MV-4-11 (cell line): ENCODE measurements around the gene CALR.

Experiments
- DNase-seq: peaks from one replicate; lab custom pipeline; 2025; lab: John Stamatoyannopoulos, UW

Gene CALR

DNA sequence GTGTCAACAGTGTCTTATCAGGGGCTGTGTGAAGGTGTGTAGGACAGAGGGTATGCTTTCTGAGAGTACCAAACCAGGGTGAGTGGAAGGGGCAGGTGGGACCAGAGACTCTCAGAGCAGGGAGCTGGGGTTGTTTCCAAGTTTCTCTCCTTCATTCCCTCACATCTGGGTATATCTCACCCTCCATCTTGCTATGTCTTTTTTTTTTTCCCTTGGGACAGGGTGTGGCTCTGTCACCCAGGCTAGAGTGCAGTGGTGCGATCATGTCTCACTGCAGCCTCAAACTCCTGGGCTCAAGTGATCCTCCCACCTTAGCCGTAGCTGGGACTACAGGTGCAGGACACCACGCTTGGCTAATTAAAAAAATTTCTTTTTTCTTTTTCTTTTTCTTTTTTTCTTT is 41.6 kb downstream of the CALR start:
- DNase-seq: no peak

DNA sequence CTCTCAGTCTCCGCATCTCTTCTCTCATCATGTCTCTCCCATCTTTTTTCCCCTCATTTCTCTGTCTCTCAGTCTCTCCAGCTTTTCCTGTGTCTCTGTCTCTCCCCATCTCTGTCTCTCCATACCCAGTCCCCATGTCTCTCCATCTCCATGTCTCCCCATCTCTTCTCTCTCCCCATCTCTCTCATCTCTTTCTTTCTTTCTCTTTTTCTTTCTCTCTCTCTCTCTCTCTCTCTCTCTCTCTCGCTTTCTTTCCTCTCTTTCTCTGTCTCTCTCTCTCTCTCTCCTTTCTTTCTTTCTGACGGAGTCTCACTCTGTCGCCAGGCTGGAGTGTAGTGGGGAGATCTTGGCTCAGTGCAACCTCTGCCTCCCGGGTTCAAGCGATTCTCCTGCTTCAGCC is 44.2 kb downstream of the CALR start:
- no peak for DNase-seq

DNA sequence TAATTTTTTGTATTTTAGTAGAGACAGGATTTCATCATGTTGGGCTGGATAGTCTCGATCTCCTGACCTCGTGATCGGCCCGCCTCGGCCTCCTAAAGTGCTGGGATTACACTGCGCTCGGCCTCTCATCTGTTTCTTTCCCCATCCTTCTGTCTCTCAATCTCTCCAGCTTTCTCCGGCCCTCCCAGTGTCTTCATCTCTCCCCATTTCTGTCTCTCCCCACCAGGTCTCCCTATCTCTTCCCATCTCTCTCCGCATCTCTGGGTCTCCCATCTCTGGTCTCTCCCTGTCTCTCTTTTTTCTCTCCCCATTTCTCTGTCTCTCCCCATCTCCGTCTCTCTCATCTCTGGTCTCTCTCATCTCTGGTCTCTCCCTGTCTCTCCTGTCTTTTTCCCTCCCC is 44.7 kb downstream of the CALR start:
- no peak for DNase-seq

DNA sequence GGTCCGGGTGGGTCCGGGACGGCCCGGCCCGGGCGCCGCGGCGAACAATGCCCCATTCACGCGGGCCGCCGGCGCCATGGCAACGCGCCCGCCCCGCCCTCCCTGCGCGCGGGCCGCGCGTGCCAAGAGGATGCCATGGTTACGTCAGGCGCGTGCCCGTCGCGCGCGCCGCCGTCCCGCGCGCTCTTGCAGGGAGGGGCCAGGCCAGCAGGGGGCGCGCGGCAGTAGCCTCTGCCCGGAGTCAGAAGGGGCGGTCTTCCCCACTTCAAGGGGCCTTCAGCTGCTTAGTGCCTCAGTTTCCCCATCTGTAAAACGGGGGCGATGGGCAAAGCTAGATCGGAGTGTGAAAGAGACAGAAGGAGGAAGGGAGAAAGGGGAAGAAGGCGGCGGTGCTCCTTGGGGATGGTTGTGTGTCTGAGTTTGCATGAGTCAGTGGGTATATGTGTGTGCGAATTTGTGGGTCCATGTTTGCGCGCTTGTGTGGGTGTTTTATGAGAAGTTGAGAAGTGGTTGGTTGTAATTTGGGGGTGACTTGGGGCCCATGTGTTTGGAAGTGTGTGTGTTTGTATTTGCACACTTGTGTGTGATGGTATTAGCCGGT is 45.2 kb downstream of the CALR start:
- DNase-seq: peak; percentile 65

DNA sequence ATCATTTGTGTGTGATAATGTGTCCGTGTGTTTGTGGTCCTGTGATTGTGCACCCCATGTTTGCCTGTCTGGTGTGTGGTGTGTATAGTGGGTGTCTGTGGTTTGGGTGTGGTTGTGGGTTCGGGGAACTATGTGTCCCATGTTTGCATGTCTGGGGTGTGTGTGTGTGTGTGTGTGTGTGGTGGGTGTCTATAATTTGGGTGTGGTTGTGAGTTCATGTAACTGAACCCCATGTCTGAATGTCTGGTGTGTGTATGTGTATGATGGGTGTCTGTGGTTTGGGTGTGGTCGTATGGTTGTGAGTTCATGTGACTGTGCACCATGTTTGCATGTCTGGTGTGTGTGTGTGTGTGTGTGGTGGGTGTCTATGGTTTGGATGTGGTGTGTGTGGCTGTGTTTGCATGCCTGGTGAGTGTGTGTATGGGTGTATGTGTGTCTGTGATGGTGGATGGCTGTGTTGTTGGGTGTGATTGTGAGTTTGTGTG is 45.8 kb downstream of the CALR start:
- no peak for DNase-seq

DNA sequence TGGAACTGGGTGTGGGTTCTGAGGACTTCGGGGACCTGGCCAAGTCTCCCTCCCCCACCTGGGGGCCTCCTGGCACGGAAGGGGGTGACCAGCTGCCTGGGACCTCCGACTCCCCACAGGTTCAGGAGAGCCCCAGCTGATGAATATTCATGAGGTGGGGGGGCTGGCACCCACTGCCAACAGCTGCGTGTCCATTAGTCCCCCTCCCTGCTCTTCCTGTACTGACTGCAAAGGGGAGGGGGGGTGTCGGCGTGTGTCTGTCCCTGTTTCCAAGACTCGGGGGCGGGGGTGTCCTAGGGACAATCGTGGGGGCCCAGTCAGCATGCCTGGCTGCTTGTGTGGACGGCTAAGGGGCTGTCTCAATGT is 46.3 kb downstream of the CALR start:
- no peak for DNase-seq

DNA sequence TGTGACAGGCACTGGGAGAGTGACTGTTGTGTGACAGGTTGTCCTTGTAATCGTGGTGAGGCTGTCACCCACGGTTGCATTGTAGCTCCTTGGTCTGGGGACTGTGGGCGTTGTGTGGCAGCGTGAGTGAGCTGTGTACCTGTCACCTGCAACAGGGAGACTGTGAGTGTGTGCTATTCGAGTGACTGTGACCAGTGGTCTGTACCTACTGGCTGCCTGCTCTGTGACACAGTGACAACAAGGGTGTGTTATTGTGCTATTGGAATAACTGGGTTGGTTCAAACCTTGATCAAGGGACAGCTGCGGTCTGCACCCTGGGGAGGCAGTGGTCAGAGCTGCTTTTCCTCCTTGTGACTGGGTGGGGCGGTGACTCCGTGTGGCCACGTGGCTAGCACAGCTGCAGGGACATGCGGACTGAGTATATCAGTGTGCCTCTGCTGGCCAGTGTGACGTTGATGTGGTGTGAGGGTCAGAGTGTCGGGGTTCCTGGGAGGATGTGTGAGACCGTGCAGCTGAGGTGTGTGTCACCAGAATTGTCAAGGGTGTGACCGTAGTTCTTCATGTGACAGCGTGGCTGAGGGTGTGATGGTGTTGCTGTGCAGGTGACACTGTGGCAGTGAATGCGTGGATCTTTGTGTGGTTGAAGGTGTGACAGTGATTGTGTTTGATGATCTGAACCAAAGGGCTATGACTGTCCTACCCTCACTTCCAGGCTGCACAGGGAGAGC is 46.8 kb downstream of the CALR start:
- peak; percentile 80 for DNase-seq

DNA sequence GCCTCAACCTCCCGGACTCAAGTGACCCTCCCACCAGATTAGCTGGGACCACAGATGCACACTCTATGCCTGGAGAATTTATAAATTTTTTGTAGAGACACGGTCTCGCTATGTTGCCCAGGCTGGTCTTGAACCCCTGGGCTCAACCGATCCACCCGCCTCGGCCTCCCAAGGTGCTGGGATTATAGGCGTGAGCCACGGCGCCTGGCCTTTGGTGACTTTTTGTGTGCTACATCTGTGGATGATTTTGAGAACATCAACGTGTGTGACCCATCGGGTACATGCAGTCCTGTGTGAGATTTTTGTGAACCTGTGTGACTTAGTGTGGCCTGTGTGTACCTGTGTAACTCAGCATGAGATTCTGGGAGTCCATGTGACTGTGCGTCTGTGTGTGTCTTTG is 48.3 kb downstream of the CALR start:
- no peak for DNase-seq

DNA sequence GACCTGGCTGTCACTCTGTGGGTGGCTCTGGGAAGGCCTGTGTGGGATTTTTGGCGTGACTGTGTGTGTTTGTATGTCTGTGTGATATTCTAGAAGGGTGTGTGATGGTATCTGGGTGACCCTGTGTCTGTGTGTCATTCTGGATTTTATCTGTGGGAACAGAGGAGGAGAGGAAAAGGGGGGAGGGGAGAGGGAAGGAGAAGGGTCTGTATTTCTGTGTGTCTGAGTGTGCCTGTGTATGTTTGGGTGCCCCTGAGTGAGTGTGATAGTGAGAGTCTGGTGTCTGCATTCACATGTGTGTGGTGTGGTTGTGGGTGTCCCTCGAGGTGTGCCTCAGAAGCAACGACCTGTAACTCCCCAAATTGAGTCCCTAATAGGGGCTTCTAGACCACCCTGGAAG is 48.8 kb downstream of the CALR start:
- DNase-seq: no peak

DNA sequence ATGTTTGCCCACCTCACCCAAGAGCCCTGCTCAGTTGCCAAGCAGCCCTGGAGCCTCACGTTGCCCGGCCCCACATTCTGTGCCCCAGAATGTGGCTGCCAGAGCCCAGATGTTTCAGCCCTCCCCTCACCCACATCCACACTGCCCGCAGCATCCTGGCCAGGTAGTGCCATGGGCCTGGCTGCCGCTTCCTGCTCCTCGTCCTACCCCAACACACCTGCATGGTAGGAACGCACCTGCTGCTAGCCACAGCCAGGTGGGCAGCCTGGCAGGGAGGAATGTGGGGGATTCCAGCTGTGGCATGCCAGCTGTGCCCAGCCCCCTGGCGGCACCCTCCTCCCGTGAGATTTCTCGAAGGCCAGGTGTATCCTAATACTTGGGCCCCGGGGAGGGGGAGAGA is 49.4 kb downstream of the CALR start:
- no peak for DNase-seq

DNA sequence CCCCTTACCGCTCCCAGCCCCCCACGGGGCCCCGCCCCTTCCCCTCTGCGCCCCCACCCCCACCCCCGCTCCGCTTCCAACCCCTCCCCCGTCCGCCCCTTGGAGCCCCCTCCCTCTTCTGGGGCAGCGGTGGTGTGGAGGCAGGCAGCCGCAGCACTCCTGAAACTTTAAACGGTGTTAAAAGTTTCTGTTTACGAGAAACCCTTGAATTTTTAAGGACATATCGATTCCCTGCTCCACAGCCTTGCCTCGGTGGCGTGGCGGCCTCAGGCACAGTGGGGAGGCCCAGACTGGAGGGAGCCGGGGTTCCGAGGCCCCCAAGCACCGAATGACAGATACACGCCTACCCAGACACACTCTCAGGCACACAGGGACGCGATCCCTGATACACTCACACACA is 52.0 kb downstream of the CALR start:
- no peak for DNase-seq

DNA sequence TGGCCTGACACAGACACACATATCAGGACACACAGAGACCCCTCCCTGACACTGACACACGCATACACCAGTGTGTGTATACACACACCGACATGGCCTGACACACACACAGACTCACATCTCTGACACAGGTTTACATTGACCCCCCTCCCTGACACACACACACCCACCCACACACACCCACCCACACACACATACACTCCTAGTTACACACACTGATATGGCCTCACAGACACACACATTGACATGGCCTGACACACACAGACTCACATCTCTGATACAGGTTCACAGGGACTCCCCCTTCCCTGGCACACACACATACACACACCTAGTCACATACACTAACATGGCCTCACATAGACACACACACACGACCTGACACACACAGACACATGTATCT is 52.4 kb downstream of the CALR start:
- no peak for DNase-seq

DNA sequence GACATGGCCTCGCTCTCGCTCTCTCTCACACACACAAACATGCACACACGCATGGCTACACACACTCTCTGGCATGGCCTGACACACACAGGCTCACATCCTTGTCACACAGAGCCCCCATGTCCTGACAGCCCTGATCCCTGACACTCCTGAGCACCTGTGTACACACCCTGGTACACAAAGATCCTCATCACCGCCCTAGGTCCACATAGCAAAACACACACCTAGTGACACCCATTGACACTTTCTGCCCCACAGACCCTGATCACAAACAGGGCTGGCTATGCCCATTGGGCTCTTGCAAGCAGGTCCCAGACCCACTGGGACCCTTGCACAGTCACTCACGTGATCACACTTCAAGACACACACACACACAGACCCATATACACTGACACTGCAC is 52.9 kb downstream of the CALR start:
- no peak for DNase-seq

DNA sequence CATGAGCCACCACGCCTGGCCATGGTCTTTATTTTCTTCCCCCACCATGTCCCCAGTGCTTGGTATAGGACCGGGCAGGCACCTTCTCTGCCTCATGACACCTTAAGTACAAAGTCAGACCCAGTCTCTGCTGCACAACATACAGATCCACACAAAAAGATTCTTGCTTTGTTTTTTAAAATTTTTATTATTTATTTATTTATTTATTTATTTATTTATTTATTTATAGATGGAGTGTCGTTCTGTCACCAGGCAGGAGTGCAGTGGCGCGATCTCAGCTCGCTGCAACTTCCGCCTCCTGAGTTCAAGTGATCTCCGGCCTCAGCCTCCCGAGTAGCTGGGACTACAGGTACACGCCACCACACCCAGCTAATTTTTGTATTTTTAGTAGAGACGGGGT is 54.3 kb downstream of the CALR start:
- no peak for DNase-seq

DNA sequence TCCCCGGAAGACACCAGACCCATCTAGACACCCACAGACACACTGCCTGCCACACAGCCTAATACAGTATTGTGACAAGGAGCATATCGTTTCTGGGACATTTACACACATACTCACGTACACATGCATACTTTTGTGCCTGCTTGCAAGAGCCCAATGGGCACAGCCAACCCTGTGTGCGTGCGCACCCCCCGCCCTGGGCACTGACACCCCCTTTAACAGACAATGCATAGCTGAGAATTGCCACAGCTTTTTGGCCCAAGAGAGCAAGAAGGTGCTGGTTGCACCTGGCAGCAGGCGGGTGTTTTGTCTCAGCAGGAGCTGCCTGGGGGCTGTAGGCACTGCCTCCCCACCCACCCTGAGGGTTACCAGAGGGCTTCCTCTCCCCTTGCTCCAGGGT is 55.2 kb downstream of the CALR start:
- DNase-seq: no peak
